Stimulated activated effector memory CD8-positive, alpha-beta T cell treated with anti-CD3 and anti-CD28 coated beads, Interleukin-12 subunit alpha, Interleukin-12 subunit beta, amount 100 ng/mL, for 72 hours (primary cell): Measurements from ENCODE around the gene CLSTN2.

ENCODE experiments used
- ATAC-seq: fragments of 150-1000 bp; cut with Tn5 transposase; 2 replicates; pipeline ENCODE4 v1.10.0; 2021
- DNase-seq, 2 donors: peaks; one replicate each; pipeline ENCODE4 v3.0.0; 2021 to 2022; ENCODE audit warnings: low spot score in 2 of 2
- H3K27ac Mint-ChIP-seq: one replicate; pipeline ENCODE4 v1.8.0; 2022; ENCODE audit warnings: mild to moderate bottlenecking, mixed read lengths
- H3K36me3 Mint-ChIP-seq: one replicate; pipeline ENCODE4 v1.8.0; 2022; ENCODE audit warnings: mild to moderate bottlenecking, mixed read lengths
- H3K4me1 Mint-ChIP-seq: one replicate; pipeline ENCODE4 v1.8.0; 2022; ENCODE audit warnings: mixed read lengths
- H3K4me3 Mint-ChIP-seq: one replicate; pipeline ENCODE4 v1.8.0; 2022; ENCODE audit warnings: mild to moderate bottlenecking, mixed read lengths
- H3K9me3 Mint-ChIP-seq: one replicate; pipeline ENCODE4 v1.8.0; 2022; ENCODE audit warnings: mixed read lengths

CLSTN2 gene

DNA sequence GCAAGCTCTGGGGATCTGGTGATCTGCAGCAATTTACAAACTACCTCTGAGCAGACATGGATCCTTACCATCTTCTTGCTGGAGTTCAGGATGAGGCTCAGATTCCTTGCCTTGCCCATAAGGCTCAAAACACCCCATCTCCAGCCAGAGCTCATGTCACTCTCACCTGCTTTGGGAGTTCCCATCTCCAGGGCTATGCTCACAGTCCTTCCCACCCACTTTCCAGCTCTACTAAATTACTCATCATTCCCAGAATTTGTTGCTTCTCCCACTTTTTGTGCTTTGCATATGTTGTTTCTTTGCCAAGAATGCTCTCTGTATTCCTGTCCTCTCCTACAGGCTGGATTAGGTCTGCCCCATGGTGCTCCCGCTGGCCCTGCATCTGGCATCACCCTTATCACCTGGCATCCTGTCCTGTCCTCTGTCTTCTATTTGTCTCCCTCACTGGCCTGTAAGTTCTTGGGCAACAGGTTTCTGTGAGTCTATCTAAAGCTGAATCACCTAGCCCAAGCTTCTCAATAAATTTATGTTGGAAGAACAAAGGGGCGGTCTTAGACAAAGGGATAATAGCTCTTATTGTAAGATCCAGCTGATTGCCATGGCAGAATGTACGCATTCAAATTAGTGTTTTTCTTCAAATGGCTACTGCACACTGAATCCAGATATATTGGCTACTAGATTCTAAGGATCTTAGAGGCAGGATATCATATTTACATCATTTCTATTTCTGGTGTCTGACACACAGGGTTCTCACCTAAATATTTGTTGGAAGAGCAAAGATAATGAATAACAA, 179.2 kb downstream of the CLSTN2 start:
- Mint-ChIP-seq H3K9me3 (no peaks in the 10 kb centered on the region), H3K27ac (no peak overlapping the region), H3K4me1 (no peaks in the 10 kb centered on the region), H3K4me3 (no peak overlapping the region), H3K36me3 (no peaks in the 10 kb centered on the region)
- ATAC-seq, result no peak
- no peak for DNase-seq

DNA sequence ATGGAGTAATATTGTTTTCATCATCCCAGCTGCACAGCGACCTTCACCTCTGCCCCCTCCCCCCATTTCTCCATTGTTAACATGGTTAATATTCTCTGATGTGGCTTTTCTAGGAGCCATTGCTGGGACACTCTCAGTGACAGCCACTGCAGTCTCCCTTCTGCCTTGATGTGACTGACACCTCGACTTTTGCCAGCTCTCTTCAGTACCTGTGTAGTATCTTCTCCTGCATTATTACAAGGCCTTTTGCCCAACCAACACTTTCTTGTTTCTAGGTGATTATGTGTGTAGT, 179.8 kb downstream of the CLSTN2 start:
- no peak overlapping the region for H3K27ac Mint-ChIP-seq
- no peak for ATAC-seq
- no peak for DNase-seq
- H3K4me1 Mint-ChIP-seq, result no peaks in the 10 kb centered on the region
- no peaks in the 10 kb centered on the region for H3K36me3 Mint-ChIP-seq
- no peak overlapping the region for H3K4me3 Mint-ChIP-seq
- no peaks in the 10 kb centered on the region for H3K9me3 Mint-ChIP-seq

DNA sequence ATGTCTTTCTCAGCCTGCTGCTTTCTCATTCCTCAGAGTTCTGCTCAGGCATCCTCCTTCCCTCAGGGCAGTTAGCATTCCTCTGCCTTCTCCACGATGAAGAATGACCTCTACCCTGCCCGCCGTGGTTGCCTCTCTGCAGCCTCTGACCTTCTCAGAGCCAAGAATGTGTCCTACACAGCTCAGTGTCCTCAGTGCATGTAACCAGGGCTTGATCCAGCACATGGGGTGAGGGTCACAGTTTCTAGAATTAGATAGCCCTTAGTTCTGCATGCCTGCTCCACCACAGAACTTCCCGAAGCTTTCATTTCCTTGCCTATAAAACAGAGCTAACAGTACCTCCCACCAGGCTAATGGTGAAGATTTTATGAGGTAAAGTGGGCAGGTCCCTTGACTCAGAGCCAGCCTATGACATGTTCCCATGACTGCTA, 182.1 kb downstream of the CLSTN2 start:
- Mint-ChIP-seq H3K27ac (no peak overlapping the region), H3K4me3 (no peak overlapping the region), H3K4me1 (no peaks in the 10 kb centered on the region), H3K36me3 (no peaks in the 10 kb centered on the region), H3K9me3 (no peaks in the 10 kb centered on the region)
- no peak for ATAC-seq
- DNase-seq, result no peak

DNA sequence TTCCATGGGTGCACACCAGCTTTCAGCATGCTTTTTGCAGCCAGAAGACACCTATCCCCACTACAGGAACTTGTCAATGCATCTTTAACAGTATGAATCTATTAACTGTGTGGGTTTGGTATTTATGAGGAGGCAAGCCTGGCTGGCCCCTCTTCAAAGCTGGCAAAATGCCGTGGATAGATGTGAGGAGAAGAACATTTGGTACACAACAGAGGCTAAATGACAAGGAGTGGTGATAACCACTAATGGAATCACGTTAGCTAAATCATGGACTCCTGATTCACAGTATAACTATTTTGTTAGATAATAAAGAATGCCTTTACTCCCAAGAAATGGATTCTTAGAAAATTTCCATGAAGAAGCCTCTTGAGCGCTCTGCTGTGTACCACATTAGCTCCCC, 187.2 kb downstream of the CLSTN2 start:
- DNase-seq (no peak), ATAC-seq (no peak)
- Mint-ChIP-seq H3K9me3 (no peaks in the 10 kb centered on the region), H3K4me3 (no peak overlapping the region), H3K27ac (no peak overlapping the region), H3K4me1 (no peaks in the 10 kb centered on the region), H3K36me3 (no peaks in the 10 kb centered on the region)

DNA sequence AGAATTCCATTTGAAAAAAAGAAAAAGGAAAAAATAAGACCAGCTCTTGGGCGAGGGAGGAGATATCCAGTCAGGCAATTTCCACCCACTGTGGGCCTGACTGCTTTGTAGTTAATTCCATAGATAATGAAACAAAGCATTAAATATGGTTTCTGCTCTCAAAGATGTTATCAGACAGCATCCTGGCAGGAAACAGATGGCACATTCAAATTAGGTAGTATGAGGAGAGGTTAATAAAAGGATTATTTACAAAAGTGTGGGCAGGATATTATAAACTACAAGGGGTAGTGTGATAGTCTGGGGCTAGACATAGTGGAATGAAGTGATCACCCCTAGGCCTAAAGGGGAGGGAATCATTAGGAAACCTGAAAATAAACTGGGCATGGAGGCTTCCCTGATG, 193.2 kb downstream of the CLSTN2 start:
- no peak for ATAC-seq
- Mint-ChIP-seq H3K9me3 (no peaks in the 10 kb centered on the region), H3K4me3 (no peak overlapping the region), H3K27ac (no peak overlapping the region), H3K4me1 (no peaks in the 10 kb centered on the region), H3K36me3 (no peaks in the 10 kb centered on the region)
- DNase-seq, result no peak

DNA sequence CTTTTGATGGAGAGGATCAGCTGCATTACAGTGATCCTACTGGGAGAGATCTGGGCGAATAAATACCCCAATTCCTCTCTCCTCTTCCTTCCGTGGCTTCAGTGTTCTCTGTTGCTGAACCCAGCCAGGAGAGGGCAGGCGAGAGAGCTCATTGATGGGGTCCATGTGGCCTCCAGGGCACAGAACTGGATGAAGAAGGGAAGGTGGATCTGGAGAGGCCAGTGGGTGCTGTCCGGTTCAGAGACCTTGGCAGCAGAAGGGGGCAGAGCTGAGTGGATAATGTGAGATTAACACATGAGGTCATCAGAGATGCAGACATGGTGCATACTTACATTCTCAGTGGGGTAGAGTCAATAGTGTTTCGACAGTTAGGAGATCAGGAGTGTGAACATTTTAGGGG, 193.6 kb downstream of the CLSTN2 start:
- Mint-ChIP-seq H3K9me3 (no peaks in the 10 kb centered on the region), H3K27ac (no peak overlapping the region), H3K4me1 (no peaks in the 10 kb centered on the region), H3K4me3 (no peak overlapping the region), H3K36me3 (no peaks in the 10 kb centered on the region)
- no peak for DNase-seq
- ATAC-seq, result peak; percentile 42

DNA sequence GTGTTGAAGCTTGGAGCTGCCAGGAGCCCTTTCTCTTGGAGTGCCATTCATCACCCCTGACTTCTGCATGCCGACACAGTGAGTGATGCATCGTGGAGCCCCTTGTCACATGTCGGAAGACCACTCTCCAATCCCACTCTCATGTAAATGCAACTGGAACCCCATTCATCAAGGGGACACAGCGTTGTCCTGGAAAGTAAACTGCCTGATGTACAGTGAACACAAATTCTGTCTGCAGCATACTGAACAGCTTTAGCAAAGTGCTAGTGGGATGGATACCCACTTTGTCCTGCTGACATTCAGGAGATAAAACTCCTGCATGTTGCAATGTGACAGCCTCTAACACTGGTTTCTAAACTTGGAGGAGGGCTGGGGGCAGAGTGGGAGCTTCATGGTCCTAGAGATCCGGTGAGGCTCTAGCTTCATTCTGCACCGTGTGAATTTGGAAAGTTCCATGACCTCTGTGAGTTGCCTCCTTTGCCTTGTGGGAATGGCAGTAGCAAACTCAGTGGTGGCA, 194.8 kb downstream of the CLSTN2 start:
- ATAC-seq, result peak; percentile 23
- Mint-ChIP-seq H3K4me3 (no peak overlapping the region), H3K36me3 (no peaks in the 10 kb centered on the region), H3K4me1 (no peaks in the 10 kb centered on the region), H3K9me3 (no peaks in the 10 kb centered on the region), H3K27ac (no peak overlapping the region)
- DNase-seq, result no peak

DNA sequence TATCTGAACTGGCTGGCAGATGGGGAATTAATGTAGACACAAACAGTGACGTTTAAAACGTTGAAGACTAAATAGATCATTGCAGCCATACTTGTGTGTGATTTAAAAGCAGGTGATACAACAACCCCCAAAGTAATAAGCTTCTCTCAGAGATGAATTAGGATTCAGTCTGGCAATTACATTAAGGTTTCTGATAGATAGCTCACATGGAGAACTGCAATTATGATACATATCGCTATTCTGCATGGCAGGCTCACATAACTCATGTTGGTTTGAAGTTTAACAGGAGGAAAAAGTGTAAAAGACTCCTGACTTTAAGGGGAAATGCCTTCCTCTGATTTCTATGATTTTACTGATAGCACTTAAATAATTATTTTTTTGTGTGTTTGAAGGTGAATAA, 196.9 kb downstream of the CLSTN2 start:
- no peaks in the 10 kb centered on the region for H3K36me3 Mint-ChIP-seq
- no peaks in the 10 kb centered on the region for H3K9me3 Mint-ChIP-seq
- no peak overlapping the region for H3K27ac Mint-ChIP-seq
- DNase-seq (no peak), ATAC-seq (no peak)
- H3K4me1 Mint-ChIP-seq, result no peaks in the 10 kb centered on the region
- H3K4me3 Mint-ChIP-seq, result no peak overlapping the region

DNA sequence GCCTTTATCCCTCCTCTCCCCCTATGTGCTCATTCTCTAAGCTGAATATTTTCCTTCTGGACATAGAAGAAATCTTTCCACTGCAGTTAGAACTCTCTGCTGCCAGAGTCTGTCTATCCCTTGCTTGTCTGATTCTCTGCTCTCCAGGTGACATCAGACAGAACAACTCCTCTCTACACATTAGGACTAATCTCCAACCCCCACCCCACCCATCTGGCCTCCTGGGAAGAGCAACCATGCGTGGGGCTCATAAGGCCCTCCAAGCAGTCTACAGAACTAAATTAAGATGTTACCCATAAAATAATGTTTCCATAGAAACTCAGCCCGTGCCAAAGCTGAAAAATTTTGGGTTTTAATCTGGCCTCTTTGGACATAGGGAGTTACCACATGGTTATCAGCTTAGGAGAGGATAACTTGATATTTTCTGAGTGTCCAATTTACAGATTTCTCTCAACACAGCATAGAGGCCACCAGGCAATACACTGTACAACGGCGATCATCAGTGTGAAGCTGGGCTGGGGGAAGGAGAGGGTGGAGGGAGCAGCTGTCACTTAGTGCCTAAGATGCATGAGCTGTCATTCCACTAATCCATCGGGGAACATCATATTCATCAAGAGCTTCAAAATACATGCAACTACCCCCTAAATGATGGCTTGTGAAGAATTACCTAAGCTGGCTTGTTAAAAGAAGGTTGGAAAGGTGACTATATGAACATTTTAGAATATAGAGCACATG, 199.4 kb downstream of the CLSTN2 start:
- H3K4me3 Mint-ChIP-seq, result no peak overlapping the region
- H3K27ac Mint-ChIP-seq, result no peak overlapping the region
- ATAC-seq (no peak), DNase-seq (no peak)
- H3K9me3 Mint-ChIP-seq, result no peaks in the 10 kb centered on the region
- no peaks in the 10 kb centered on the region for H3K36me3 Mint-ChIP-seq
- H3K4me1 Mint-ChIP-seq, result no peaks in the 10 kb centered on the region

DNA sequence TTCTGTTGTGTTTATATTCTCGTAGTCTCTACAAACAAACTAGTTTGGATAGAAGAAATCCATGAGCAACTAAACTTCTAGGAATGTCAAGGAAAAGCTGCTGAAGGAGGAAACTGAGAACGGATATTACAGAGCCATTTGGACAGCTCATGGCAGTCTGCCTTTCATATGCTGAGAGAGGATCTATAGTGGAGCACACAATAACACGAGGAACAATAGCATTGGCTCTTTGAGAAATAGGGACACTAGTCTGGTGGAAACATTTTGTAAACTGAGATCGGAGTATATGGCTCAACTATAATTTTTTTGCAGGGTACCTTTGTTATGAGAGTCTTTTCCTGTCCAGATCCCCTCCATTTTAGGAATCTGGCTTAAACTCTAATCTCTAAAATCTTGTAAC, 200.5 kb downstream of the CLSTN2 start:
- DNase-seq (no peak), ATAC-seq (no peak)
- no peaks in the 10 kb centered on the region for H3K36me3 Mint-ChIP-seq
- no peaks in the 10 kb centered on the region for H3K4me1 Mint-ChIP-seq
- H3K9me3 Mint-ChIP-seq, result no peaks in the 10 kb centered on the region
- no peak overlapping the region for H3K27ac Mint-ChIP-seq
- no peak overlapping the region for H3K4me3 Mint-ChIP-seq

DNA sequence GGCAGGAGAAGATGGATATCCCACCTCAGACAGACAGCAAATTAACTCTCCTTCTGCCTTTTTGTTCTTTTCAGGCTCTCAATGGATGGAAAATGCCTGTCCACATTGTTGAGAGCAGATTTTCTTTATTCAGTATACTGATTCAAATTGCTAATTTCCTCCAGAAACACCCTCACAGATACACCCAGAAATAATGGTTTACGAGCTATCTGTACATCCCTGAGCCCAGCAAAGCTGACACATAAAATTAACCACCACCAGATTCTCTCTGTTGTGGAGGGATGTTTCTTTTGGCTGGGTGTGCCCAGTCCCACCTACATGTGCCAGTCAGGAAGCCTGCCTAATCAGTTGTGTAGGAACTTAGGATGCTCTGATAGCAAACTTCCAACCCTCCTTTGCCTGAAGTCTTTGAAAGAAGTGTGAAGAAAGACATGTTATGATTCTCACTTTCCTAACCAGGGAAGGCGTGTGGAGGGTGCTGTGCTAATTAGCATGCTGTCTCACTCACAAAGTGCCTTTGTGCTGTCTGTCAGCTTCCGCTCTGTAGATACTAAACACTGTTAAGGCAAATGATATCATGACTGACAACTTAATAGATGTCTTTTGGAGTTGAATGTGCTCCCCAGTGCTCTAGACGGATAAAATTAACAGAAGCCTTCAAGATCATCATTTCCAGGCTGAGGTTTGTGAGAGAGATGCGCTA, 208.5 kb downstream of the CLSTN2 start:
- Mint-ChIP-seq H3K4me1 (no peaks in the 10 kb centered on the region), H3K4me3 (no peak overlapping the region), H3K27ac (no peak overlapping the region), H3K9me3 (no peaks in the 10 kb centered on the region), H3K36me3 (no peaks in the 10 kb centered on the region)
- no peak for ATAC-seq
- DNase-seq, result no peak

DNA sequence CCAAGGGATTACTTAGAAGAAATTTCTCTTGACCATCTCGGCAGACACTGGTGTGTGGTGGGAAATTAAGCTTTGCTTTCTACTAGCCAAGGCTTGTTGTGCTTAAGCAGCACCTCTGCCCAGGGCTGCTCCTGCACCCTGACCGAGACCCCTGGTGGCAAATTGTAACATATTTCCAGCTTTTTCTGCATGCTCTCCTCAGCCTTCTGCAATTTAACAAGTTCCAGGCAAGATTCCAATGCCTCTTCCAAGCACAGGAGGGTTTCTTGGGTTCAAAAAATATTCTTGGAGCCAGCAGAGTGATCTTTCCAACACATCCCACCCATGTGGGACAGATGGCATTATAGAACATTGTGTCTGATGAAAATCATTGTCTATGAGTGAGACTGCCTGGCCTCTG, 210.5 kb downstream of the CLSTN2 start:
- no peak for DNase-seq
- no peak overlapping the region for H3K27ac Mint-ChIP-seq
- ATAC-seq, result no peak
- no peak overlapping the region for H3K4me3 Mint-ChIP-seq
- H3K4me1 Mint-ChIP-seq, result no peaks in the 10 kb centered on the region
- H3K9me3 Mint-ChIP-seq, result no peaks in the 10 kb centered on the region
- H3K36me3 Mint-ChIP-seq, result no peaks in the 10 kb centered on the region

DNA sequence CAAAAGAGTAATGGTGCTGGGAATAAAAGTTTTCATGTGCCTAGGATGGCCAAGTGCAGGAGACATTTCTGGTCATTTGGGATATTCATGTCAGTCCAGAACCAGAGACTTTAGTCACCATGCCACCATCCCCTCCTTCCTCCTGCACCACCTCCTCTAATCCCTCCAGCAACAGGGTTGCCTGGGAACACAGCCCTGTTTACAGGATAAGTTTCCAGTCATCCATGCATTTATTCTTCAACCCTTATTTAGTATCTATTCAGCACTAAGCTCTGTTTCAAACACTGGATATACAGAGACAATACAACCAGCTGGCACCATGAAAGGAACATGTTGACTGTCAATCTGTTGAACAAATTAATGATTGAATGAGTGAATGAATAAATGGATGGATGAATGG, 211.7 kb downstream of the CLSTN2 start:
- DNase-seq, result no peak
- no peak for ATAC-seq
- no peak overlapping the region for H3K4me3 Mint-ChIP-seq
- H3K36me3 Mint-ChIP-seq, result no peaks in the 10 kb centered on the region
- H3K4me1 Mint-ChIP-seq, result no peaks in the 10 kb centered on the region
- no peak overlapping the region for H3K27ac Mint-ChIP-seq
- no peaks in the 10 kb centered on the region for H3K9me3 Mint-ChIP-seq

DNA sequence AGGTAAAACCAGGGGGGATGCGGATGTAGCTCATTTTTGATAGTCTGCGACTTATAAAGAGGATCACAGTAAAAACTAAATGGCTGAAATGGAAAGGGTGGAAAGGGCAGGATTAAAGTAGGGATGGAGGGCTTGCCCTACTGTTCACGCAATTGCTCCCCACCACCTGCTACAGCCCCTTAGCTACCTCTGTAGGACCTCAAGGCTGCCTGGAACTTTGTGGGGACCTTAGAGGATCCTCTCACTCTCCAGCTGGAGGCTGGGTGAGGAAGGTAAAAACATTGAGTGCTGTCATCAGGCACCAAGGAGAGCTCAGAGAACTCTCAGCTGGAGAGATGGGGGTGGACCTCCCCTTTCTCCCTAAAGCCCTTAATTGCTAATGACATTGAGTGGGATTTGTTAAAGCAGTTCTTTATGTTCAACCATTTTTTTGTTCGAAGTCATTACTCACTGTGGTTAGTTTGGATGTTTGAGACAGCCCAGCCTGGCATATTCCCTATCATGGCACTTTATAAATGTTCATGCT, 213.0 kb downstream of the CLSTN2 start:
- H3K4me3 Mint-ChIP-seq, result no peak overlapping the region
- H3K36me3 Mint-ChIP-seq, result no peaks in the 10 kb centered on the region
- H3K27ac Mint-ChIP-seq, result no peak overlapping the region
- DNase-seq, result no peak
- no peaks in the 10 kb centered on the region for H3K9me3 Mint-ChIP-seq
- H3K4me1 Mint-ChIP-seq, result no peaks in the 10 kb centered on the region
- ATAC-seq, result no peak

DNA sequence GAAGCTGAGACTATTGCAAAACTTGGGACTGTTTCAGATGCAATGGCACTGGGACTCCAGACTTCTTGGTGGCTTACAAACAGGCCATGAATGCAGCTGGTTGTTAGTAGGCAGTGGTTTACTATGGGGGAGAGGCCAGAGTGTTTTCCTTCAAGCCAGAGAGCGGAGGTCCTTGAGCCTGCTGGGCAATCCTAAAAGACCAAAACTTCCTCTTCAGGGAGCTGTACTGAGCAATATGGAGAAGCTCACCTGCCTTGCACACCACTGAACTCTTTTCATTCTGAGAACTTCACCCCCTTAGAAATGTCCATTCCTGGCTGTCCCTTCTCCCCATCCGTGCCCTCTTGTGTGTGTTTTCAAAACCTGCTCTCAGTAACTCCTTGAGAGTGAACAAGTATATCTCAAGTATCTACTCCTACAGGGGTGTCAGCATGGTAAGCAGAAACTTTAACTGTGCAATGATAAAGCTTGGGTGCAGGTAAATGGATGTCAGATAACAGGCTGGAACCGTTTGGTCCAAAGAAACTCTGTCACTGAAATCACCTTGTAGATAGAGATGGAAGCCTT, 213.9 kb downstream of the CLSTN2 start:
- H3K27ac Mint-ChIP-seq, result no peak overlapping the region
- H3K4me1 Mint-ChIP-seq, result no peaks in the 10 kb centered on the region
- H3K36me3 Mint-ChIP-seq, result no peaks in the 10 kb centered on the region
- no peak for DNase-seq
- no peaks in the 10 kb centered on the region for H3K9me3 Mint-ChIP-seq
- no peak overlapping the region for H3K4me3 Mint-ChIP-seq
- no peak for ATAC-seq
